Hindlimb muscle (tissue), 1 donor: Measurements from ENCODE around the gene WDR4. TPM values are rescaled to one million over a fixed set of nuclear protein-coding genes. Genes with fewer than 3 reads are reported as not detected.
A peak's percentile ranks its signal among the peaks of the same experiment; 100 is the strongest.
"Not testable (repeated sequence)": the region's sequence is repeated elsewhere in the genome, so short reads cannot be mapped to it uniquely, and the experiment has no call there.

ENCODE experiments used
- DNase-seq: peaks from one replicate; pipeline ENCODE4 v3.0.0-alpha.2; 2013
- polyA plus RNA-seq: library from polyadenylated mRNA; unstranded; fragments of 120-200 nt; gene quantifications from one replicate; pipeline ENCODE4 v1.2.1, GENCODE V29; 2013; ENCODE audit not compliant: insufficient read length

Gene WDR4
- polyA plus RNA-seq, 1 donor = 10.0 TPM

DNA sequence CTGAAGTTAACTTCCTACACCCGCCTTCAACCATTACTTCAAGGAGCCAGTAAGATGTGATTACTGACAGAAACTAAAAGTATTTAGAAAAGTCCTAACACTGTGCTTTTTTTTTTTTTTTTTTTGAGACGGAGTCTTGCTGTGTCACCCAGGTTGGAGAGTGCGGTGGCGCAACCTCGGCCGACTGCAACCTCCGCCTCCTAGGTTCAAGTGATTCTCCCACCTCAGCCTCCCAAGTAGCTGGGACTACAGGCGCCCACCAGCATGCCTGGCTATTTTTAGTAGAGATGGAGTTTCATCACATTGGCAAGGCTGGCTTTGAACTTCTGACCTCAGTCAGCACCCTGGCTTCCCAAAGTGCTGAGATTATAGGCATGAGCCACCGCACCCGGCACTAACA, 3.5 kb downstream of the WDR4 start:
- DNase-seq = not testable (repeated sequence)

DNA sequence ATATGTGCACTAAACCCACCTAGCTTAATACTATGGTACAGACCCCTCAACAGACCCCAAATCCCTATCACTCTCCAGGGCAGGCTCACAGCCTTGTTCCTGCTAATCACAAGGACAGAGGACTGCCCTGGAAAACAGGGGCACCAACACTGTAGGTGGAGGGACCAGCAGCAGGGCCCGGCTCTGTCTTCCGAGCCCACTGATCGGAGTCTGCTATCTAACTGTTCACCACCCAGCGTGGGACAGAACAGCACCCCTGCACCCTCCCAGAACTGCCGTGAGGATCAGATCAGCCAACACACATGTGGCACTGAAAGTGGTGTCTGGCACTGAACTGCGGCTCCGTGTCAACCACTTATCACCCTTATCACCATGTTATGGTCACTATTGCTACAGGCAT, 6.2 kb downstream of the WDR4 start:
- DNase-seq = no peak

DNA sequence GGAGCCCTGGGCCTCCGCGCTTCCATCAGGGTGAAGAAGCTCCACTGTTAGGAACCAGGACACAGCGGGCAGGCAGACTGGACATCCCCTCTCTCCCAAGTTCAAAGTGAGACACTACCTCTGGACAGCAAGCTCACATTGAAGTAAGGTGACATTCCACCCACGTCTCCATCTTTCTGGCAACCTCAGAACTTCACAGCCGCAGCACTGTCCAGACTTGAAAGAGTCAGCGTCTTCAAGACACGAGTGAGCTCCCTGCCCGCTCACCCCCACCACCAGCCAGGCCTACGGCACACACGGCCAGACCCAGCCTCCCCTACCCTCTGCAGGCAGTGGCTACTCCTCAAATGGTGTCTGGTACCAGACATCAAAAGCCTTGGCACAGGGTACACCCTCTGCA, 11.1 kb downstream of the WDR4 start:
- no peak for DNase-seq

DNA sequence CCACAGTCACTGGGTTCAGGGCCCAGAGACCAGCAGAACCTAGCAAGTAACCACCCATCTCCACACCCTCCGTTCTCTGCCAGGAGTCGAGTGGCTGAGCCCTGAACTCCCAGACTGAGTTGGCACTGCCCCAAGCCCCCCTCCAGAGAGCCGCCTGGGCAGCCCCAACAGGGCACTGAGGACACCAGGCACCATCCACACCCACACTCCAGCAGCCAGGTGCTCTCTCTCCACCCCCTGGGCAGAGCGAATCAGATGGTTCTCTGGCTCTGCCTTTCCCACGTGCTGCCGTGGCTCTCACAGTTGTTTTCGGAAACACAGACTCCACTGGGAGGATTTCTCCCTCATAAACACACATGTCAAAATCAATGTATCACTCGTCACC, 13.6 kb downstream of the WDR4 start:
- DNase-seq = no peak

DNA sequence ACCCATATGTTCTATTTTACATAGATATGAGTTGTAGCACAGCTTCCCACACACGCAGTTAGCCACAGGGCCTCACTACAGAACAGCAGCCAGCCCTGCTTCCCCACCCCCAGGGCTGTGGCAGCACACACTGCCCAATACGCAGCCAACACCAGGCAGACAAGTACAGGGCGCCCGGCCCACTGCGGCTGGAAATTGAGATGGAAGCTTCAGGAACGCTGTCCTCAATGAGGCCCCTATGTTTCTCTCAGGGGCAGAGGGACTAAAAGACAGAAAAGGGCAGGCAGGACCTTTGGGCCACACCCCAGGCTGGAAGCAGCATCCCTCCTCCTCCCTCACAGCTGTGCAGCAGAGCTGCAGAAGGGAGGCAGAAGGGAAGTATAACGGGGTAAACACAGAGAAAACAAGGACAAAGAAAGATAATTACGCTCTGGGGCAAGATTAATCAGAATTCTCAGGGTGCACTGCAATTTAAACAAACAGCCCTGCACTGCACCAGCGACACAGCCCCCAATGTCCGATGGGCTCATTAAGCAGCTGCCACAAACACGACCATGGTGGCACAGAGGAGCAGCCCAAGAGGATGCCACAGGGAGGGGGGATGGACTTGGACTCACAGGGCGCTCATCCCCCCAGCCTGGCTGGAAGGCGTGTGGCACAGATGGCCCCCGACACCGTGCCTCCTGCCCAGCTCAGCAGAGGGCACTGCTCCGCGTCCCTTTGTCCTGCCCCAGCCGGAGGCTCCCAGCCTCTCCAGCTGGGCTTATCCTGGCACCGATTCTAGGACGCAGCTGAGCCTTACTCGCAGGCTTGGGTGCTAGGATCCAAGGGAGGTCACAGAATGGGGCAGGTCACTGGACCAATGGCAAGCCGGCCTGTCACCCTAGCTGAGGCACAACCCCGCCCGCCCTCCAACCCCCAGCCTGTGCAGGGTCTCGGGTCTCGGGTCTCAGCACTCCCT, 14.2 kb downstream of the WDR4 start:
- peak; percentile 55 for DNase-seq

DNA sequence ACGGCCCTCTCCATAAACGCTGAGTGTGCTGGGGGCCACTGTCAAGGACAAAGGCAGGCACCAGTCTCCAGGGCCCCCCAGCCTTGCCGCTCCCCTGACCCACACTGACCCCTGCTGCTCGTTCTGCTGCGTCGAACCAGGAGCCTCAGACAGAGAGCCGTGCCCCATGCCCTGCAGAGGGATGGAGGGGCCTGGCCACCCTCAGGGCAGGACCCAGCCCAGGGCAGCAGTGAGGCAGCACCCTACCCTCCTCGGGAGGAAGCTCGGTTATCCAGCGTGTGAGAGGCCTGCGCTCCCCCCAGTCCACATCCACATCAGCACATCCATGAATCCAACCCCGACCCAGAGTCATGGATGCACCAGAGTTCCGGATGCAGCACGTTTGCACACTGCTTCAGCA, 15.1 kb downstream of the WDR4 start:
- DNase-seq = no peak

DNA sequence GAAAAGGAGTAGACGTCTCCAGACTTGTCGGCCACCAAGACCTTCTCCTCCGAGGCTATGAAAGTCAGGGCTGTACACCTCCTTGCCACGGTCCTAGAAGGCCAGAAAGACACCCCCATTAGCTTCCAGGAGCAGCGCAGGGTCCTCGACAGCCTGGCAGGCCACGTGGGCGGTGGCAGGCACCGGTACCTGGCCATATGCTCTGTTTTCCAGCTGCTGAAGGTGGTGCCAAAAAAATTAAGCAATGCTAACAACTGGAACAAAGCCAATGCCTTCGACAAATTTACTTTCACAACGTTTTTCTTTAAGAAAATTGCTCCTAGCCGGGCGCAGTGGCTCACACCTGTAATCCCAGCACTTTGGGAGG, 15.9 kb downstream of the WDR4 start:
- DNase-seq = no peak

DNA sequence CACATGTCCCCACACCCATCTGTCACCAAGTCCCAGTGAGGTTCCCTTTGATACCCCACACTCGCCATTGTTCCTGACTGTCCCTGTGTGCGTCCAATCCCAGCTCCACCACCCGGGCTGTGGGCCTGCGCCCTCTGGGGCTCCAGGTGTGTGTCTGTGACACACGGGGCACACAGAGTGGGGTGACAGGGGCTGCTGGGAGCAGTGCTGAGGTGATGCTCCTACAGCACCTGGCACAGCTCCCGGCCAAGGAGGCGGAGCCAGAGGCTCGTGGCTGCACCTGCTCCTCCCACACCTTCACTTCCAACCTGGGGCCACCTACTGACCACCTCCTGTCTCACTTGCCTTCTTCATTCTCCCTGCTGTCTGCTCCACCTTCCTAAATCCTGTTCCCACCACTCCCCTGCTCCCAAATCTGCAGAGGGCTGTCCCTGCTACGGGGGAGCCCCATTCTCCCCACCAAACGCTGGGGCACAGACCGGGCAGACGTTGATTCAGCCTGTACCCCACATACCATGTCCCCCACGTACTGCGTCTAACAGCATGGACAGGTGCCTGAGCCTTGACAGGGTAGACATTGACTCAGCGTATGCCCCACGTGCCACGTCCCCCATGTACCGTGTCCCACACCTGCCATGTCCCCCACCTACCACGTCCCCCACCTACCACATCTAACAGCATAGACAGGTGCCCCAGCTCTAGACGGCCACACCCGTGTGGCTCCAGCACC, 16.4 kb downstream of the WDR4 start:
- no peak for DNase-seq

DNA sequence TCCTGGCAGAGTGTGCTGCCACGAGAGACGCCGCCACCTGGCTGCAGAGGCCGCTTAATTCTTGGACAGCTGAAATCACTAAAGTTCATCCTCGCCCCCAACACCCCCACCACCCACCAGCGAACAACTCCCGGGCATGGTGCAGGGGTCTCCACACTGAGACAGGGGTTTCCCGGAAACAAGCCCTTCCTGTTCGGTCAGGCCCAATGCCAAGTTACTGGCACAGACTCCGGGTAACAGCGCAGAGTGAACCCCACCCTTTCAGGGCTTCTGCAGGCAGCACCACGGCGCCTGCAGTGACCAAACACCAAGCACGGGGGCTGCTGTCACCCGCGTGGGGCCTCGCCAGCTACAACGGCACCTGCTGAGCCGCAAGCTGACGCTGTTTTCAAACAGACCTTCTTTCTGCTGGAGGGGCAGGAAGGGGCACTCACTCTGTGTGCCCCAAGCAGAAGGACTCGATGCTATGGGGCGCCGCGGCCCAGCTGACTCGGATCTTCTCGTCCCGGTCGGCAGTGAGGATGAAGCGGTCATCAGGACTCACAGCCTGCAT, 17.4 kb downstream of the WDR4 start:
- DNase-seq = no peak

DNA sequence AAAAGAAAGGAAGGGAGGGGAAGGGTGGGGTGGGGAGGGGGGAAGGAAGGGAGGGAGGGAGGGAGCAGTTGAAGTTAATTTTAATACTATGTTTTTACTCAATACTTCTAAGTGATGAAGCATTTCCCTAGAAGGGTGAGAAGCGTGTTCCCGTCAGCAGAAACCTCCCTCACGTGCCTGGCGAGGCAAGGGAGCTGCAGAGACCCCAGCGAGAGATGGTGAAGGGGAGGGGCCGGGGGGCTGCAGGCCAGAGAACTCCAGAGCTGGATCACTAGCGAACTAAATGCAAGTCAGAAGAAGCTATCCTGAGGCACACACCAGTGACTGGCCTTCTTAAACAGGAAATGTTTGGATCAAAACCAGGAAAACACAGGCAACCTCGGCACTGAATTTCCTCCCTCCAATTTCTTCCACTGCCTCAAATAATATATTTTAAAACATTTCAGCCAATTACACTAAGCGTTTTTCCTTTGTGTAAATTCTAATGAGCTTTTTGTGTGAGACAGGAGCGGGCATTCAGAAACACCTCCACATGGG, 18.0 kb downstream of the WDR4 start:
- DNase-seq = no peak

DNA sequence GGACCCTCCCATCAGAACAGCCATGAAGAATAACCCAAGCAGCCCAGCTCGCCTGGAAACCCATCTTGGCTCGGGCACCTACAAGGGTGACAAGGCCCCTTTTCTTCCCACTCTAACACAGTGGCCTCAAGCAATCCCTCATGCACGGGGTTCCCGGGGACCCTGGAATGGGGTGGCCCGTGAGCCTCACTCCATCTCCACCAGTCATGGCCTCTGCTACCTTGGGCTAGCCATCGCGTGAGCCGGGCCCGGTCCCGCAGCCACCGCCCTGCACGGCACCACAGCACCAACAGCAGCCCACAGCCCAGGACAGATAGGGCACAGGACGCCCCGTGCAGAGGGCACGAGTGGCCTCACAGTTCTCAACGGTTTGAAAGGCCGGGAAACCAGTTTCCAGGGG, 19.0 kb downstream of the WDR4 start:
- no peak for DNase-seq

DNA sequence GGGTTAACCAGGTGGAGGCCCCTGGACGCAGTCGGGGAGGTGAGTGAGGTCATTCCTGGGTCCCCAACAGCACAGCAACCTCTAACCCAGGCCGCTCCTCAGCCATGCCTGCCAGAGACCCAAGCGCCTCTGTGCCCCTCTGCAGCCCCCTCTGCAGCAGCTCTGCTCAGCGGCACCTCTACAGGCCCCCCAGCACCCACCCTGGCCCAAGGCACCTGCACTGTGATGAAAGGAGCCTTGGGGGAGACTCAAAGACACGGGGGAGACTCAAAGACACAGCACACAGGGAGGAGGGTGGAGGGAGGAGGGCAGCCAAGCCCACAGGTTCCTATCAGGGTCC, 19.5 kb downstream of the WDR4 start:
- DNase-seq = no peak

DNA sequence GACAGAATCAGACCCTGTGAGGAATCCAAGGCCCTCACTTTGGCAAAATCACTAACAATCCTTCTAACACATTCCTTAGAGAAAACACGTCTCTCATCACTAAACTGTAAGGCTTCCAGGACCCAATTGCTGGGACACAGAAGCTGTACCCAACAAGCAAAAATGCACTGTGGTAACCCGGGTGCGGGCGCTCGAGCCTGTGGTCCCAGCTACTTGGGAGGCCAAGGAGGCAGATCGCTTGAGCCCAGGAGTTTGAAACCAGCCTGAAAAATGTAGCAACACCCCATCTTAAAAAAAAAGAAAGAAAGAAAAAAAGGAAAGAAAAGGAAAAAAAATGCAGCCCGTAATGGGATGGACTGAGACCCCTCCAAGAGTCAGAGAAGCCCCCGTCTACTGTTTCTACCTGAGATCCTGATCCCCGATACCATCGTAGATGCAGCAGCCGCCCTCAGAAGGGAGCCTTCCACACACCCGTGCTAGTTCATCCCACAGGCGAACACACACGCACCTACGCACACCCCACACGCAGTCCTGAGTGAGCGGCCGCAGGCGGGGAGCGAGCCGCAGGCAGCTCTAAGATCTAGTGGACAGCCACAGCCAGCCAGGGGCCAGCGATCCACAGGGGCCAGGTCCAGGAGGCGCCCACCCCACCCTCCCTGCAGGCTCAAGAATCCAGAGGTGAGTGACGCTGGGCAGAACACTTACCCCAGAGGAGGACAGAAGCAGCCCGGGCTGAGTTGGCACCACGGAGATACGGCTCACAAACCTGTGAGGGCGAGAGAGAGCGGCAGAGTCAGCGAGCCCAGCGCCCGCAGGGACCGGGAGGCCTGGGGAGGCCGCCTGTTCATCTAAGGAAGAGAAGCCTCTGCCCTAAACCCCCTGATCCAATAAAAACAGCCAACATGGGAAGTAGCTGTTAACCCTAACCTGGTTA, 20.1 kb downstream of the WDR4 start:
- no peak for DNase-seq

DNA sequence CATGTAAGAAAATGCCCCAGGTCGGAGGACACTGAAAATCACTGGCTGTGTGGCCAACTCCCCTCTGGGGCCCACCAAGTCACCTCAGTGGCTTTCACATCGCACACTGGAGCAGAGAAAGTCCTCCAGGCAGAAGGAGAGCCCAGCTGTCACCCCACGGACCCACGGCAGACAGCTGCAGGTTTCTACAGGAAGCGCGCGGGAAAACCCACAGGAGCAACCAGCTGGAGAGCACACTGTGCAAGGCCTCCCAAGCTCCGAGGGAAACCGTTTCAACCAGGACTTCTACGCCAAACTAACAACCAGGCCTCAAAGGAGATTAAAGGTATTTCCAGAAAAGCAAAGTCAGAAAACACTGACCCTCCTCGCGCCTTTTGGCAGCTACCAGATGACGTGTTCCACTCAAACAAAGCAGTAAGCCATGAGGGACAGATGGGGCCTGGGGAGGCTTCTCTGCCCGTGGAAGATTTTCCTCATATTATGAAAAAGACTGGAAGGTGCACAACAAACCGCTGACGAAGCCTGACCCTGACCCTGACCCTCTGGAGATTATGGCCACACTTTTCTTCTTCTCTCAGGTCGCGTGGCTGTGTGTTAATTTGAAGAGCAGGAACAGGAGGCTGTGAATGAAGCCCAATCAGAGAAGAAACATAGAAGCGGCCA, 21.0 kb downstream of the WDR4 start:
- no peak for DNase-seq

DNA sequence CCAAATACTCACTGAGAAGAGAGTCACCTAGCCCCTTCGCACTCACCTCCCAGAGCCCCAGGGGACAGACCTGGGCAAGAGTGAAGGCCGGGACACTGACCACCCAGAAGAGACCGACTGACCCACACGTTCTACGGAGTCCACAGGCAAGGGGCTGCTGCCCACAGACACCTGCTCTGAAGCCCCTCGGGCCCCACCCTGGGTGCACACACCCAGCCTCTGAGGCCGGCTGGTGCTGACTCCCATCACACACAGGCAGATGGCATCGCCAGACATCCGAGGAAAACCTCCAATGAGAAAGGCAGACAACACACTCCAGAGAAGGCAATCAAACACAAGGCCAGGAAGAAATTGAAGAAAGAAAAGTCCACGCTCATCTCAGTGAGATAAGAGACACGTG, 22.1 kb downstream of the WDR4 start:
- no peak for DNase-seq

DNA sequence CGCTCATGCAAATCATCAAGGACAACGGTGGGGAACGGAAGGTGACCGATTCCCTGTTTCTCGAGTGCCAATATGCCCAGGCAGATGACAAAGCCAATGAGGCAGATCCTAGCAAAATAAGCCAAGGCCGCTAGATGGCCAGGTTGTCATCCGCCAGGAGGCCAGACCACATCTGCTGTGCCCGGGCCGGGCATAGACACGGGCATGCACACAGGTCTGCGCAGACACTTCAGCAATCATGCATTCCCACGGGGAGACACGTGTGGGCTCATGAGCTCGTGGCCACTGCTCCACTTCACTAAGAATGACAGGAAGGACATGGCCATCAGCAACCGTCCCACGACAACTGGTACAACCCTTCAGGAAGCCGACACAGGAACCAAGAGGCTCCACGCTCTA, 23.4 kb downstream of the WDR4 start:
- DNase-seq = no peak

DNA sequence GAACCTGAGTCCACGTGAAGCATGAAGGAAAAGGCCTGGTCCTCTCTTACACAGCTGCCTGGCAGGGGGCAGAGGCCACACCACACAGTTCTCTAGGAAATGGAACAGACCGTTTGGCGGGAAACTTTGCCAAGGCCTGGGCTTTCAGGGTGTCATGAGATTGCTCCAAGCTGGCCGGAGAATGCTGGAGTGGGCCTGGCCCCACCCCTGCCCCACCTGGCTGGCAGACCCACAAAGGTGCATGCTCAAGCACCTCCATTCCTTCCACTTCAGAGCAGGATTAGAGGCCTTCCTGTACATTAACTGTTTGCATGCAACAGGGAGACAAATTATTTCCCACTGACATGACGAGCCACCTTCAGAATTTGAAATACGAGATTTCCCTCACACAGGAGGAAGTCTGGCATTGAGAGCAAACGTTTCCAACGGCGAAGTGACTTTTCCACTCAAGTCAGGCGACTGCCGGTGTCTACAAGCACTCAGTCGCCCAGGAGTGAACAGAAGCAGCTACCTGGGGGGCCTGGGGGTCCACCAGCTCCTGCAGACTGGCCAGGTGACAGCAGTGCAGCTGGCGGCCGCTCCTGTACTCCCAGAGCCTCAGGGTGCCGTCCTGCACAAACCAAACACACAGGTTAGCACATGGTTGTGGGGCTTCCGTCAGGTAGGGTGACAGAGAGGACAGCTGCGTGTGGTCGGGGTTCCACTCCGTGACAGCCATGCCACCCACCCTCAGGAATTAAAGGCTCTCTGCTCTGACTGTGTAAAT, 24.0 kb downstream of the WDR4 start:
- DNase-seq = no peak

DNA sequence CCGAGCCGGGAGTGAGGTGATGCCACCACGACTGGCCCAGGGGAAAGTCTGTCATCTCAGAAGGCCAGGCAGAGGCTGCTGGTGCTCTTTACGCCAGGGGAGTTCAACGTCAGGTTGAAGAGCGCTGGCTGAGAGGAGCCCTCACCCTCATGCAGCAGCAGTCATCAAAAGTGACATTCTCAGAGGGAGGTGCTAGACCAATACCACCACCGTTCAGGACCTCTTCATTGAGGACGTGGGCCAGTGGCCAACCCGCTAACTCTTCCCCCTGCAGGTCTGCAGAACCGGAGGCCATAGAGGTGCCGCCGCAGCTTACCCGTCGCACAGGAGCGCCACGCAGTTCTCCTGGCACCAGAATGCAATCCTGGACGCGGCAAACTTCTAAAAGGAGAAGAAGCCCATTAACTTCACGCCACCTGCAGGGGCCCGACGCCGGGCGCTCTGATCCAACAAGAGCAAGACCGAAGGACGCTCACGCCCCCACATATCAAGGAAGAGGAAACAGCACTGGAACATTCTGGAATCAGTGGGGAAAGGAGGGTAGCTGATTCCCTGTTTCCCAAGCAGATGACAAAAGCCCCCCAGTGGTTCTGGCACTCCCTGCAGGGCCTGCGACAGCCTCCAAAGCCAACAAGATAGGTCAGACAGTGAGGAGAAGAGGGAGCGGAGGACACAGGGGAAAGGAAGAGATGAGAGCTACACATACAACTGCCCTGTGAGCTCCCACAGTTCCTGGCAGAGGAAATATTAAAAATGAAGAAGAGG, 24.9 kb downstream of the WDR4 start:
- no peak for DNase-seq

DNA sequence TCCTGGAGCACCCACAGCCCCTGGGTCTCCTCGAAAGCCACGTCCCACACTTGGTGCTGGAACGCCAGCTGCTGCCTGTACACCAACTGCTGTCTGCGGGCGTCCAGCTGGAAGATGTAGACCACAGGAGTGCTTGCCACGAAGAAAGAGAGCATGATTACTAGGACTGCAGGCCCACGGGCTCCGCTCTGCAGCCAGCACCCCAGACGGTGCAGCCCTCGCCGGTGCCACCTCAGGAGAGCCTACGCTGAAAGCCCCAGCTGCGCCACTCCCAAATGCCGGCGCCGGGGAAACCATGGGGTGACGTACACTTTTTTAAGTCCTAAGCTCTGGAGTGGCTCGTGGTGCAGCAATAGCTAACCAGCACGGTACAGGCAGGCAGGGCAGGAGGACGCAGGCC, 25.7 kb downstream of the WDR4 start:
- no peak for DNase-seq

DNA sequence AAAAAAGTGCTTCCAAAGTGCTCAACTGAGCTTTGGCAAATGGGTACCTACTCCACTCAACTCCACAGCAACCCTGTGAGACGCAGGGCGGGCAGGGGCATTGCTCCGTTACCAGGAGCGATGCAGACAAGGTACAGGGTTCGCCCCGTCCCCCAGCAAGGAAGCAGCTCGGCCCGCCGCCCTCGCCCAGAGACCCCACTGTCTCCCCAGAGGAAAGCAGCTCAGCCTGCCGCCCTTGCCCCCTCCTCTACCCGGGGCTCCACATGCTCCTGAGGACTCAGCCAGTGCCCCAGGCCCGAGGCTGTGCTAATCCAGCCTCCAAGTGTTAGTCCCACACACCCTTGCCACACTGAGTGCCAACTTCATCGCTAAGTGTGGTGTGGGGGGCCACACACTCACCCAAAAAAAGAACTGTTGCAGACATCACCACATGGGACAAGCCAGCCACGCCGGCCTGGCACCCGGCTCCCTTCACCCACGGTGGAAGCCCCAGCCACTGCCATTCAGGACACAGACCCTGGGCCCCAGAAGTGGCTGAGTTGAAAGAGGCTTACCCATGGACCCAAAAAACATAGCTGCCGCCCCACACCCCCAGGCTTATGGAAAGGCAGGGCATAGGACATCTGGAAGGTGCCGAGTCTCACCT, 26.3 kb downstream of the WDR4 start:
- no peak for DNase-seq
